ENCODE data around the gene SACS.

SACS gene

DNA sequence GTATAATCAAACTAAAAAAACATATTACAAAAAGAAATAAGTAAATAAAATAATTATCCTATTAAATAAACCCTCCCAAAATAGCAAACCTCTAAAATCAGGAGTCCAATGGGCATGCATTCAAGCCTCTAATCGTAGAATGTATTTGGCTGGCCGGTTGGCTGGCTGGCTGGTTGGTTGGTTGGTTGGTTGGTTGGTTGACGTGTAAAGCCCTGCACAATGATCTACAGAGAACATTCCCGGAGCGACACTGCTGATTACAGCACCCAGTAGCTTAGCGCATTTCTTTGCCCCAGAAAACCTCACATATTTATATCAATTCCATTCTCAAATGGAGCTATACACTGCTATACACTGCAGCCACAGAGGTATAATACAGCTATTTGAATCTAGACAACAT lies 65.6 kb downstream of the SACS start:
- DNase-seq (ENCODE audit: low read depth, low spot score) = no peak

DNA sequence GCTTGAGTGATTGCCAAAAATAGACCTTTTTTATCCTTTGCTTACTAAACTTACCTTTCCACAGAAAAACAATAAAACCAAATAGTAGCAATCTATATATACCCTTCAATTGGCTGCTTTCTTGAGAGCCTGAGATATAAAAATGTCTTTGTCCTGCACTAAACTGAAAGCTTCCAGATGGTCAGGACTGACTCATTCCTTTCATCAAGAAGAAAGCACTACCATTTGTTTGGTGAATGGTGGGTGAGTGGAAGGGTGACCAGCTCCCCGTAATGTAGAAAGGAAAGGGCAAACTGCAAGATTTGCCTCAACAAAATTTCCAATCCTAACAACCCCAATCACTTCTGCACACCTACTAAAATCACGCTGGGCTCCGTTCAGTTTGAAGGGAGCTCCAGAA lies 67.8 kb downstream of the SACS start:
- DNase-seq (ENCODE audit: low read depth, low spot score) = no peak

DNA sequence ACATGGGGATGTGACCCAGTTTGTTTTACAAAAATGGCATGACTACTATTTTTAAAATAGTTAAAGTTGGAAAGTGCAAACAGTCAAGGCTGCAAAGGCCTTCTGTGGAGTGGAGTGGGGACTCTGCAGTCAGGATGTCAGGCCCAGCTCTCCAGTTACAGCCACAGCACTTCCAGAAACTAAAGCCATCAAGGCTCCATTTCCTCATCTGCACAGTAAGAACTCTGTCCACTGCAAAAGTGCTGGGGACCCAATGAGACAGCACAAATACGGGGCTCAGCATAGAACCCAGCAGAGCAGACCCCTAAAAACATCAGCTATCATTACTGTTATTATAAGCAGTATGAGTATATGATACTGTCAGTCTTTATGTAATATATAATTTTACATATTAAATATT lies 73.6 kb downstream of the SACS start:
- no peak for DNase-seq (ENCODE audit: low read depth, low spot score)

DNA sequence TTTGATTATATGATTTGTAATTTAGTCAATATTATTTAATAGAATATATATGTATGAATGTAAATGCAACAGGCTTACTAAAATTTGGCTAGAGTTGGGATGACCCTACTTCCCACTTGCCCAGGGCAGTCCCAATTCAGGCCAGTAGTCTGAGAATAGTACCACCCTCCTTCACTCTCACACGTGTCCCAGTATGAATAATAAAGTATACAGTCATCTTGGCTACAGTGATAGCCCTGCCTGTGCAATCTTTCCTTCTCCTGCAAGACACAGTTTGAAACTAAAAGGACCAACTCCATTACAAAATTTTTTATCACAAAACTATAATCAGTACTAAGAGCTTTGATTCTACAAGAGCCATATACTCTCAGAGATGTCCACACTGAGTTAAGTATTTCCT lies 76.2 kb downstream of the SACS start:
- DNase-seq (ENCODE audit: low read depth, low spot score) = no peak

DNA sequence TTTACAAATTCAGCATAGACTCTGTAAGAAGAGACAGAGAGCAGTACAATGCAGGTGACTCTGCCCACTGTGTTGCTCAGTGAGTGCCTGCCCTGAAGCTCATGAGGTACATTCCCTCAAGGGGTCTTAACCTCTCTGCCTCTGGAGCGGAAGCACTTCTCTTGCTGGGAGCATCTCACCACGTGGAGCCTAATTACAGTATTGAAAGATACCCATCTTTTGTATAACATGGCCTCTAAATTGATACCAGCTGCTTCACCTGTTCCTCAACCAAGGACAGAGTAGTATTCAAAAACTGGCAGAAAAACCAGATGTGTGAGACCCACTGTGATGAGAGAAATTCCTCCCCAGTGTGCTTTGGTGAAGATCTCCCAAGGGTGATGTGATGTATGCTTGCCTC lies 77.1 kb downstream of the SACS start:
- DNase-seq (ENCODE audit: low read depth, low spot score) = no peak

DNA sequence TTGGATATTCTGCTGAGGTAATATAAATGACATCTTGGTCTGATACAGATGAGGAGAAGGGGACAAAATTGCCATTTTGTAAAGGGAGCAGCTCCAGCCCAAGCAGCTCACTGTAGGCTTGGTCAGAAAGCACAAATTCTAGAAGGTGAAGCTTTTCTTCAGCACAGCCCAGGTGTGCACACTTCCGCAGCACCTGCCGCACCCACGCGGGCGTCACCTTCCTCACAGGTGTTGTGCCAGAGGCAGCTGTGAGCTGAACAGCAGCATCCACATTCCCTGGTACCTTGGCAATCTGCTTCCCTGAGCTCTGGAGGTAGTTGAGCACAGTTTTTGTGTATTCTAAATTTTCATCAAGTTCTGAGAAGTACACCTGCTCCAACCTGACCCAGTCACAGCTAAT lies 79.0 kb downstream of the SACS start:
- no peak for DNase-seq (ENCODE audit: low read depth, low spot score)

DNA sequence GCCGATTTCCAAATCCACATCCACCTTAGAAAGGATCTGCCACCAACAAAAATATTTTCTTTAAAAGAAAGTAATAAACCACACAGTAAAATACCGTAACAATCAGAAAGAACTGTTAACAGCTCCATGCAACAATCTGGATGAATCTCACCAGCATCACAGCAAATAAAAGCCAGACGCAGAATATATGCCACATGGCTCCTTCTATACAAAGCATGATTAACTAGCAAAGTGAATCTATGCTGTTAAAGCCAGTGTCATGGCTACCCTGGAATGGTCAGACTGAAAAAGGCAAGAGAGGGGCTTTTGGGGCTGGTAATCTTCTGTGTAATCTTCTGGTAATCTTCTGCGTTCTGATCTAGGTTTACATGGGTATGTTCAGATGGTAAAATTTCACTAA lies 81.3 kb downstream of the SACS start:
- DNase-seq (ENCODE audit: low read depth, low spot score) = no peak

- no peak for DNase-seq (ENCODE audit: low read depth, low spot score)
Observed at GRCh38 chr13:23350009-23350408, 83.5 kb downstream of the SACS start.

GRCh38 chr13:23349161-23349897 lies 84.2 kb downstream of the SACS start:
- no peak for DNase-seq (ENCODE audit: low read depth, low spot score)

DNA sequence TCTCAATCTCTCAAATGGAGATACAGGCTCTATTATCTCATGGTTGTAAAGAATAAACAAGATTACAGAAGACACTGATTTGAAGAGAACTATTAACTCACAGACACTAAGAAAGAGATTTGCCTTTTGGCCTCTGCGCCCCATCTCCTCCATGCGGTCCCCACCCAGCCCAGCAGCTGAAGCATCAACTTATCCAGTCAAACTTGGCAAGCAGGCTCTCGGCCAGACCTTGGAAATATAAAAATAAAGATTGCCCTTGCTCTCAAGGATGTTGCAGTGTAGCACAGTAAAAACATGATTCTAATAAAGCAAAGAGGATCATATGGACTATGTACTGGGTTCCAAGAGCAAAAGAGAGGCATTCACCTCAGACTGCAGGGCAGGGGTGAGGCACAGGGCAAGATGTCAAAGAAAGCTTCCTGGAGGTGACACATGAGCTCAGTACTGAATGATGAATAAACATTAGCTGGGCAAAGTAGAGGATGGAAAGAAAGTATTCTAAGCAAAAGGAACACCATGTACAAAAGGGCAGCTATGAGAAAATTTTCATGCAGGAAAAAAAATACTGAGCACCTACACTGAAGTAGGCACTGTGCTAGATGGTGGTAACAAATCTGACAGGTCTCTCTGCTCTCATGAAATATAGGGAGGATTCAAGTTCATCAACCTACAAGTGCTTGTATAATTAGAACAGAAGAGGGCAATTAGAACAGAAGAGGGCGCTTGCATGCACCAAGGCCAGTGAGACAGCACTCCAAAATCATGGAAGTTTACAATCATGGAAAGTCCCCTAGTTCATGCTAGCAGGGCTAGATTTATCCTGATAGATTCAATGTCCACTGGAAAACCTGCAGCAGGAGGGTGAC lies 85.0 kb downstream of the SACS start:
- no peak for DNase-seq (ENCODE audit: low read depth, low spot score)

DNA sequence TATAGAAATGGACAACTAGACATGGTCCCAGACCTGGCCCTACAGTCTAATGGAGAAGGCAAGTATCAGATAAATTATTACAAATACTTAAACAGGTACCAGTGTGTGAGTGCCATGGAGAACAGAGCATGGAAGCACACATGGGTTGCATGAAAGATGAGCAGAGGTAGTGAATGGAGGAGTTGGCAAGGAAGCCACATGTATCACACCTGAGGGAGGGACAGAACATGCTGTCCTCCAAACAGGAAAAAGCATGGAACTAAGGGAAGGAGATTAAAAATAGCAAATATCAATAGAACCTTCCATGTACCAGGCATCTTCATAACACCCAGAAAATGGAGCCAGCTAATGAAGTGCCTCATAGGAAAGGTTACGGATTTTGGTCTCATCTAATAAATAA lies 85.9 kb downstream of the SACS start:
- no peak for DNase-seq (ENCODE audit: low read depth, low spot score)

DNA sequence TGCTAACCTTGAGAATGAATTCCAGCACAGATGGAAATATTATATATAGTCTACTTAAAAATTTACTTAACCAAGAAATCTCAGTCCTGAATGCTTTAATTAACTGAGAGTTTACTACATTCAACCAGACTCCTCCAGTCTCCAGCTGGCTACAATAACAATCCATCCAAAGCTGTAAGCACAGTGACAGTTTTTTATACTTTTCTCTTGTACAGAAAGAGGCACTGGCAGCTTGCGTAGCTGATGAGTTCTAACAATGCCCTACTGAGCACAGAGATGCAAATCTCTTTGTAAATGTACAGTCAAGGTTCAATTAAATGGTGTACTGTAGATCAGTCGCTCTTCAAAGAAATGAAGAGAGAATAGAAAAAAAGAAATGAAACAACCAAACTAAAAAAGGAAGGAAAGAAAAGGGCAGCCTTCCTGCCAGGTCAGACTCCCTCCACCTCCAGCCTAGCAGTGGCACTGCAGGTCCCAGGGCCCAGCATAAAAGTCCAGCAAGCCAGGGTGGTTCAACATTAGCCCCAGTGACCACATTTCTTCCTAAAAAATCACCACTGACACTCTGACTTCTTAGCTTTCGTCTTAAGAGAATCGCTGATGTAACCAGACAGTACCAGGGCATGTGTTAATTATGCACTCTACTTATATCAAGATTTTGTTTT lies 88.4 kb downstream of the SACS start:
- no peak for DNase-seq (ENCODE audit: low read depth, low spot score)

- DNase-seq (ENCODE audit: low read depth, low spot score) = no peak
Observed at GRCh38 chr13:23339225-23339624, 94.3 kb downstream of the SACS start.

DNA sequence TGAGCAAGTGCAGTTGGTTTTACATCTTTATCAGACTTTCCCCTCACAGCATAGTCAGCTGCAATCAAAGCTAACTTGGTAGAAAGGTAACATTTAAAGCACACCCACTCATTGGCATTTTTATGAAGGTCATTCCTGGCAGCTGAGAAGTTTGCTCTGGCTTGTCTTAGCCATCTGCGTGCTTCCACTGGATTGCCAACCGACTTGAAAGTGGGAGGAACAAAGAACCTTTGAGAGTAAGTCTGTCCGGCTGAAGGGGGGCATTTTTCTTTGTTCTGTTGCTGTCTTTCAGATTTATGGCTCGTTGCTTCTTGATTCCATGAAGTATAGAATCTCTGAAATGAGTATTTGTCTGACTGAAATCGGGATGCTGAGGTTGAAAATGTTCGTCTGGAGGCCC lies 103.1 kb downstream of the SACS start:
- no peak for DNase-seq (ENCODE audit: low read depth, low spot score)

- DNase-seq (ENCODE audit: low read depth, low spot score) = no peak
Observed at GRCh38 chr13:23325191-23325590, 108.3 kb downstream of the SACS start.

- peak; percentile 7 for DNase-seq (ENCODE audit: low read depth, low spot score)
Observed at GRCh38 chr13:23323946-23324709, 109.4 kb downstream of the SACS start.

- DNase-seq (ENCODE audit: low read depth, low spot score) = no peak
Observed at GRCh38 chr13:23322353-23323336, 110.9 kb downstream of the SACS start.

- DNase-seq (ENCODE audit: low read depth, low spot score) = no peak
Observed at GRCh38 chr13:23321535-23322241, 111.8 kb downstream of the SACS start.

DNA sequence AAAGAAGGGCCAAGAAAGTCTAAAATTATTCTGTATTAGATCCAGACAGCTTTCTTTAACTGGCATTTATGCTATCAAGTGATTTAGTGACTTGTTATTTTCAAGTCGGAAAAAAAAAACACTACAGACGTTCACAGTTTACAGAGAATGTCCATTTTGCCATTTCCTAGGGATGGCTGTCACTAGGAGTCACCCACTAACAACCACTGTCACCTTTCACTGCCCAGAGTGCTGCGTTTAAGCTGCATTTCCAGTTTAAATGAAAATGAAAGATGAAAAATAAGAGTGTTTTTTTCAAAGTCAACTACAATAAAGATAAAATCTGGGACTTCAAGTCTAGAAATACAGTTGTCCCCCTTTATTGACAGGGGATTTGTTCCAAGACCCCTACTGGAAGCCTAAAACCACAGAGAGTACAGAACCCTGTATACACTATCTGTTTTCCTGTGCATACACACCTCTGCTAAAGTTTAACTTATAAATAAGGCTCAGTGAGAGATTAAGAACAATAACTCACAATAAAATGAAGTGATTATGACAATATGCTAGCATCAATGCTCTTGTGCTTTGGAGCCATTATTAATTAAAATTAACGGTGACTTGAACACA lies 112.5 kb downstream of the SACS start:
- no peak for DNase-seq (ENCODE audit: low read depth, low spot score)

DNA sequence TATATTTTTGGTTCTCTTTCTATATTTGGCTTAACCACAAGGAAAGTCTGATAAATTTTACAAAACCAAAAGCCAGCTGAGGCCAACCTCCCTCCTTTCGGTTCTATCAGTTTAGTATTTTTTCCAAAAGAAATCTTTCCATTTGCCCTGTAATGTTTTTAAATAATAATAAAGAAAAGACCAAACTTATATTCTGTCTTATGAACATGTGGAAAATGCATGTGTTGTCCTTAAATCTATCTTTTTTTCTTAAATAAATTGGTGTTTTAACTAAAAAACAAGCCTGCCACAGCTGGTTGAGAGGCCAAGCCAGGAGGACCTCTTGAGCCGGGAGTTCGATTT lies 113.6 kb downstream of the SACS start:
- no peak for DNase-seq (ENCODE audit: low read depth, low spot score)

Measured in ELF-1 (cell line).